HT1080 (cell line): ENCODE measurements around the gene AIFM3. TPM values are rescaled to one million over a fixed set of nuclear protein-coding genes. Genes with fewer than 3 reads are reported as not detected.

Experiments
- DNase-seq: peaks from one replicate; pipeline ENCODE4 v3.0.0-alpha.2; 2015; ENCODE audit warnings: low read depth
- total RNA-seq: library from RNA; depleted of rRNA; stranded (reverse); fragments of >200 nt; shearing (Covaris generic); gene quantifications from 2 replicates; pipeline ENCODE4 v1.2.3, GENCODE V29; 2014

The AIFM3 gene
- total RNA-seq, 1 experiment from 2014 or later, result not detected

GRCh38 chr22:20974336-20974955 is 7.4 kb downstream of the AIFM3 start:
- no peak for DNase-seq

DNA sequence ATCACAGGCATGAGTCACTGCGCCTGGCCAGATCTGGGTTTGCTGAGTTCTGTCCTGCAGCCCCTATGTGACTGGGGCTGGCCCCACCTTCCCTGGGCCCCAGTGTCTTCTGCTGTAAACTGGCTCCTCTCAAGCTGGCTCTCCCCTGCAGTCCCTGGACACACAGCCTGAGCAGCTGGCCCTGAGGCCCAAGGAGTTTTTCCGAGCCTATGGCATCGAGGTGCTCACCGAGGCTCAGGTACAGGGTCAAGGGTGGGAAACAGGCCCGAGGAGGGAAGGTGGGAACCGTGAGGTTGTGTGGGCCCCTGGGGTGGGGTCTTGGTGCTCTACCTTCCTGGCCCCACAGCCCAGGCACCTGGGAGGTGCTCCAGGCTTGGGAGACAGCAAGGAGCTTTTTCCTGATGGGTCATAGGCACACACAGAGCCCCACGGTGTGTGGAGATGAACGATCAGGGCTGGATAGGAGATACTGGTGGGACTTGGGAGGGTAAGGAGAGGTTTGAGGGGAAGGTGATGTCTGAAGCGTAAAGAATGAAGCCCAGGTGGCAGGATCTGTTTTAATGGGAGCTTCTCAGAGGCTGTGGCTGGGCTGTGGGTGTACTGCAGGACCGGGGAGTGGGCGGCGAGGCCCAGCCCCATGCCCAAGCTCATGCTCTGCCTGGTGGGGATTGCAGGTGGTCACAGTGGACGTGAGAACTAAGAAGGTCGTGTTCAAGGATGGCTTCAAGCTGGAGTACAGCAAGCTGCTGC is 8.7 kb downstream of the AIFM3 start:
- DNase-seq, result no peak

DNA sequence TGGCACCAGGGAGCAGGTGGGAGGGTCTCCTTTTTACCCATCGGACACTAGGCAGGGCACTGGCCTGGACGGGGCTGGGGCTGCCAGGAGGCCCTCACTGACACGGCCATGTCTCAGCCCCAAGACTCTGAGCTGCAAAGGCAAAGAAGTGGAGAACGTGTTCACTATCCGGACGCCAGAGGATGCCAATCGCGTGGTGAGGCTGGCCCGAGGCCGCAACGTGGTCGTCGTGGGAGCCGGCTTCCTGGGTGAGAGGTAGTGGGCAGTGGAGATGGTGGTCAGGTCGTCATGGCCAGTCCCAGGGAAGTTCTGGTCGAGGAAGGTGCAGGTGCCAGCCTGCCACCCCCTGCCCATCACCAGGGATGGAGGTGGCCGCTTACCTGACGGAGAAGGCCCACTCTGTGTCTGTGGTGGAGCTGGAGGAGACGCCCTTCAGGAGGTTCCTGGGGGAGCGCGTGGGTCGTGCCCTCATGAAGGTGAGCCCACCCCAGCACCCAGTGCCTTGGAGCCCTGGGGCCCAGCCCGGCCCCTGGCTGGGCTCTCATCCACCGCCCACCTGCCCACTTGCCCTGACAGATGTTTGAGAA is 9.3 kb downstream of the AIFM3 start:
- no peak for DNase-seq

DNA sequence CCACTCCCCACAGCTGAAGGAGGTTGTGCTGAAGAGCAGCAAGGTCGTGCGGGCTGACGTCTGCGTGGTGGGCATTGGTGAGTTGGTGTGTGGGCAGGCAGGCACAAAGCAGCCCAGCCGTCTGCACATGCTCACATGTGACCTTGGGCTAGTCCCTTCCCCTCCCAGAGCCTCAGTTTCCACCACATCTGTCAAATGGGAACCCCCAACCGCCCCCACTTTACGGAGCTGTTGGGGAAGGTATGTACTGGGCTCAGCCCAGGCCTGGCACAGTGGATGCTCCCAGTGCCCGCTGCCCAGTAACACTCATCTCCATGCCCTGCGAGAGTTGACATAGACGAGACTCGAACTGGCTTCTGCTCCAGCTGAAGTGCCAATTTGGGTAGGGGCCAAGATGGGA is 10.0 kb downstream of the AIFM3 start:
- DNase-seq, result no peak

DNA sequence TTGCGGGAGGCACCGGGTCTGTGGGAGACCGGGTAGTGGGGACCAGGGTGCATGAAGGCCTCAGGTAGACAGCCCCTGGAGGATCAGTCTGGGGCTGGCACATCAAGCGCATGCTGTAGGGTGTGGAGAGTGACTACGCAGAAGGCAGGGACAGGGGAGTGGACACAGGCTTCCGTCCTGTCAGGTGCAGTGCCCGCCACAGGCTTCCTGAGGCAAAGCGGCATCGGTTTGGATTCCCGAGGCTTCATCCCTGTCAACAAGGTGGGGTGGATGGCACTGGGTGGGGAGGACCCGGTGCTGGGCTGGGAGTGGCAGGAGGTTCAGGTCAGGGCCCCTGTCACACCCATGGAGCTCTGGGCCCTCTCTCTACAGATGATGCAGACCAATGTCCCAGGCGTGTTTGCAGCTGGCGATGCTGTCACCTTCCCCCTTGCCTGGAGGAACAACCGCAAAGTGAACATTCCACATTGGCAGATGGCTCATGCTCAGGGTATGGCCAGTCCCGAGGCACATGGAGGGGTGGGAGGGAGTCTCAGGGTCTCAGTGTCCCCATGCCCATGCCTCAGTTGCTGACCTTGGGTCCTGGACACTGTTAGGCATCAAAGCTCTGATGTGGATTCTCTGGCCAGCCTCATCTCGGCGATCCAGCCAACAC is 10.6 kb downstream of the AIFM3 start:
- DNase-seq, result no peak

DNA sequence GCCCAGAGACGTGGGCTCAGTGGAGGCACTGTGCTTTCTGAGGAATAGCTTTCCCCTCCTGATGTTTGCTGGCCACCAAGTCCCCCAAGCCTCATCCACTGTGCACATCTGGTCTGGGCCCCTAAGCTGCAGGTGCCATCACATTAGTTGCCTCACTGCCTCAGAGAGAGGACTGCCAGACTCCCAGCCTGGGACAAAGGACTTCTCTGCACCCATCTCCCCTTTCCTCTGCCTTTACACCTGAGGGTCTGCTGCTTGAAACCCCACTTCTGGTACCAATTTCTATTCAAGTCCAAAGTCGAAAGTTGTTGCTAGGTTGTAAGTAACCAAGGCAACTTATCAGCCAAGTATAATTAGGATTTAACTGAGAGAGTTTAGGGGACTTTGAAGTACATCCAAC is 11.4 kb downstream of the AIFM3 start:
- DNase-seq, result no peak

- no peak for DNase-seq
Observed at GRCh38 chr22:20979243-20979809, 12.3 kb downstream of the AIFM3 start.

DNA sequence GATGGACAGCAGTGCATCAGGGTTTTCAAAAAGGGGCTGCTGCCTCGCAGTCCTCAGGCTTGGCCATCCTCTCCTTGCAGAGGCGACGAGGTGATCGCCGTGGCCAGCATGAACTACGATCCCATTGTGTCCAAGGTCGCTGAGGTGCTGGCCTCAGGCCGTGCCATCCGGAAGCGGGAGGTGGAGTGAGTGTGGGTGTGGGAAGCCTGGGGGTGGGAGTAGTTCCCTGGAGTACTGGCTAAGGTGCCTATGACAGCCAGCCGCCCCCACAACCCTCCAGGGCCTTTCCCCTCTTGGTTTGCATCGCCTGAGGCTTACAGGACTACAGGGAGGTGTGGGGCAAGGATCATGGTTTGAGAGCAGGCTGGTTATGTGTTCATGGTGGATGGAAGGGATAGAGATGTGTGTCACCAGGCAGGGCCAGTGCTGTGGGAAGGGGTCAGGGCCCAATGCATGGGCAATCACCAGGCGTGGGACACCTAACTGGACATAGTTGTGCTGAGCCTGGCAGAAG is 12.9 kb downstream of the AIFM3 start:
- no peak for DNase-seq

DNA sequence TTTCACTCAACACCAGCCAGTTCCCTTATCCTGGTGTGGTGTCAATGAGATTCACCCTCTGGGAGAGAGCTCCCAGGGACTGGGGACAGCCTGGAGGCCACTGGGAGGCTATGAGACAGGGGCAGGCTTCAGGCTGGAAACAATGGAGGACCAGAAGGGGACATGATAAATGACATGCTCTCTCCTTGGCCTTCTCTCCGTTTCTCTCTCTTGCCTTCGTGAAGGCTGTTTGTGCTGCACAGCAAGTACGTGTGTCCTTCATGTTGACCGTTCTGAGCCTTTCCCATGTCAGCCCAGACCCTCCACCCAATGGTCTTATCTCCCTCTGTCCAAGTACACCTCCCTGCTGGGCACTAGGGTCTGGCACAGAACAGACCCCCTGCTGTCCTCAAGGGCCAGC is 13.5 kb downstream of the AIFM3 start:
- DNase-seq, result no peak

DNA sequence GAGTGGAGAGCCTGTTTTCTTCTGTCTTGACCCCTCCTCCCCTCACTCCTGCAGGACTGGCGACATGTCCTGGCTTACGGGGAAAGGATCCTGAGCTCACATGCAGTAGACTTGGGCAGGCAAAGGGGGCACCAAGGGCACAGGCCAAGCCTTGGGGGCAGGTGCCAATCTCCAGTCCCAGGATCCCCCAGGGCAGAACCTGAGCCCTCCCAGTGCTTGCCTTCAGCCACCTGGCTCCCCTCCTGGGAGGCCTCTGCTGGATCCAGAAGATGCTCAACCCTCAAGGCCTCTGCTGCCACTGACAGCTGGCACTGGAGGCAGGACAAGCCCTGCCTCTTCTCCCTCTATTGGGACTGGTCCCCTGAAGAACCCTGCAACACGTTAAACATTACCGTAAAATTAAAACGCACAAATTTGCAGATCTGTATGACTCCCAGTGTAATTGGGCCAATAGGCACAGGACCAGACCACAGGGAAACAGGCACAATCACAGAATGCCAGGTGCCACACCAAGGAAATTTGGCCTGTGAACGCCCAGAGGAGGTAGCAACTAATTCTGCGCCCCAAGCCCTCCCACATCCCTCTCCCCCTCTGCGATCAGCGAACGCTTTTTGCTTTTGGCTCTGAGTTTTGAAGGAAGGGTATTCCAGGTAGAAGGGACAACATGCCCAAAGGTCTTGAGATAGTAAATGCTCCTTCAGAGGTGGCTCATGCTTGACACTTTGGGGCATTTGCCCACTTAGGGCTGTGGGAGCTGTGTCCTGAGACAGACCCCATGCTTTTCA is 14.1 kb downstream of the AIFM3 start:
- DNase-seq, result no peak

GRCh38 chr22:20981787-20982562 is 14.9 kb downstream of the AIFM3 start, which contains the start of gene LZTR1:
TSS of gene LZTR1 (plus strand) at chr22:20982297. CDS start at chr22:20982372, 75 bp downstream.
- peak; percentile 83 for DNase-seq

- no peak for DNase-seq
Observed at GRCh38 chr22:20982563-20982882, 15.5 kb downstream of the AIFM3 start.

DNA sequence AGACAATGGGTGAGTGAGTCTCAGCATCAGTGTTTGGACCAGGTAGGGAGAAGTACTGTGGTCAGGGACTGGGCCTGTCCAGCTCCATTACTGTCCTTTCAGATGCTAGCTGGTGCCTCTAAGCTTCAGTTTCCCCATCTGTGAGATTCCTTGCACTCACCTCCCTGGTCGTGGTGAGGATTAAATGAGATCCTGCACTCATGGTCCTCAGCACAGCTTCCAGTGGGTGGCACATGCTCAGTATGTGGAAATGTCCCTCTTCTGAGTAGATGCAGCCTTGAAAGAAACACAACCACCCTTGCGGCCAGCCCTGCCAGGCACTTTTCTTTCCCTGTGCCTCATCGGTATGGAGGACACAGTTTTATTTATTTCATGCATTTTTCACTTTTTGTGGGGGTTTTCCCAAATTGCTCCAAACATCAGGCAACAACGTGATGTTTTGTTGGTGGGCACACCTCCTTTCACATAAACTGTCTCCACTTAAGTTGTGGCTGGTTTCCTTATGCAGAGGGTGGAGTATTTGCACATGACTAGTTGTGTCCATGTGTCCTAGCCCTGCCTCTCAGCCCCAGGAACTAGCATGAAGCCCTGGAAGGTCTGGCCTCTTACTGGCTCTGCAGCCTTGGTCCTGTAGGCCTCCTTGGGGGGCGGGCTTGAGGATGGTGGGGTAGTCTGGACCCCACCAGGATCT is 16.2 kb downstream of the AIFM3 start:
- no peak for DNase-seq

- no peak for DNase-seq
Observed at GRCh38 chr22:20985720-20986119, 18.7 kb downstream of the AIFM3 start.

DNA sequence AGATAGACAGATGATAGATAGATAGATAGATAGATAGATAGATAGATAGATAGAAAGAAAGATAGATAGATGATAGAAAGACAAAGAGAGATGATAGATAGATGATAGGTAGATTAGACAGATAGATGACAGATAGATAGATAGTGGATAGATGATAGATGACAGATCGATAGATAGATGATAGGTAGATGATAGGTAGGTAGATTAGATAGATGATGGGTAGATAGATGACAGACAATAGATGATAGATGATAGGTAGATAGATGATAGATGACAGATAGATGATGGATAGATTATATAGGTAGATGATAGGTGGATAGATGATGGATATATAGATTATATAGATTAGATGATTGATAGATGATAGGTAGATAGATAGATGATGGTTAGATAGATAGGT is 19.3 kb downstream of the AIFM3 start:
- no peak for DNase-seq

- DNase-seq, result no peak
Observed at GRCh38 chr22:20987375-20987774, 20.3 kb downstream of the AIFM3 start.

GRCh38 chr22:20988573-20989322 is 21.7 kb downstream of the AIFM3 start:
- DNase-seq, result no peak

- DNase-seq, result peak; percentile 45
Observed at GRCh38 chr22:20989323-20990138, 22.5 kb downstream of the AIFM3 start.
